Left ventricle myocardium inferior (tissue), 1 donor: ENCODE measurements around the gene MAP4K3. TPM values are rescaled to one million over a fixed set of nuclear protein-coding genes. Genes with fewer than 3 reads are reported as not detected.

Experiments
- DNase-seq: peaks from one replicate; pipeline ENCODE4 v3.0.0-alpha.2; 2020
- H3K27ac ChIP-seq: fragments of 200-600 bp; replicated peaks from 2 replicates; pipeline ENCODE4 v1.8.0; 2021
- H3K27me3 ChIP-seq: fragments of 200-600 bp; 2 replicates; pipeline ENCODE4 v1.8.0; 2021; ENCODE audit warnings: low read depth
- H3K36me3 ChIP-seq: fragments of 200-600 bp; 2 replicates; pipeline ENCODE4 v1.8.0; 2021
- H3K4me1 ChIP-seq: fragments of 200-600 bp; 2 replicates; pipeline ENCODE4 v1.8.0; 2021
- H3K4me3 ChIP-seq: fragments of 200-600 bp; 2 replicates; pipeline ENCODE4 v1.8.0; 2021; ENCODE audit warnings: mild to moderate bottlenecking, moderate library complexity
- H3K9me3 ChIP-seq: fragments of 200-600 bp; replicated peaks from 2 replicates; pipeline ENCODE4 v1.8.0; 2021
- intact Hi-C: fragments of 100-400 bp; cut with micrococcal nuclease; formaldehyde crosslinking; loops from one replicate; pipeline ENCODE4 v1.11.0; 2022
- total RNA-seq: library from RNA; stranded (reverse); fragmentation: NEBNext Ultra II Directional; extraction: Animal tissue kit (Norgen Biotek cat#: 25700); gene quantifications from one replicate; pipeline ENCODE4 v1.2.1, GENCODE V29; 2021
- TF ChIP-seq, protein P1 (sequence below): fragments of 200-600 bp; IDR thresholded peaks from 2 replicates; pipeline ENCODE4 v1.8.0; 2021; ENCODE audit warnings: antibody characterized with exemption, mild to moderate bottlenecking, borderline replicate concordance
- donor health status: DM: no; HTN: yes; CAD: no; lungs with severe emphysema.

The MAP4K3 gene
- total RNA-seq, 1 donor from 2014 or later, result 37.1 TPM

DNA sequence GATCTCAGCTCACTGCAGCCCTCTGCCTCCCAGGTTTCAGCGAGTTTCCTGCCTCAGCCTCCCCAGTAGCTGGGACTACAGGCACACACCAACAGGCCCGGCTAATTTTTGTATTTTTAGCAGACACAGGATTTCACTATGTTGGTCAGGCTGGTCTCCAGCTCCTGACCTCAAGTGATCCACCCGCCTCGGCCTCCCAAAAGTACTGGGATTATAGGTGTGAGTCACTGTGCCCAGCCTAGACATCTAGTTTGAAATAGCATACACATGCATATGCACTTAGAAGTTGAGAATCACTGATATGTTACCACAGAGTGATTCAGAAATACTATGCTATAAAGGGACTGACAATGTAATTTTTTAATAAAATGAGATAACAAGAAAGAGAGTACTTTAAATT, 123.5 kb downstream of the MAP4K3 start:
- no peak overlapping the region for H3K27ac ChIP-seq
- H3K9me3 ChIP-seq, result no peaks in the 10 kb centered on the region
- no peaks in the 10 kb centered on the region for H3K4me1 ChIP-seq
- DNase-seq, result no peak
- H3K27me3 ChIP-seq, result no peaks in the 10 kb centered on the region
- peaks cover 48% of the 10 kb centered on the region for H3K36me3 ChIP-seq
- intact Hi-C loops, result no loop called here
- TF ChIP-seq, protein P1, sequence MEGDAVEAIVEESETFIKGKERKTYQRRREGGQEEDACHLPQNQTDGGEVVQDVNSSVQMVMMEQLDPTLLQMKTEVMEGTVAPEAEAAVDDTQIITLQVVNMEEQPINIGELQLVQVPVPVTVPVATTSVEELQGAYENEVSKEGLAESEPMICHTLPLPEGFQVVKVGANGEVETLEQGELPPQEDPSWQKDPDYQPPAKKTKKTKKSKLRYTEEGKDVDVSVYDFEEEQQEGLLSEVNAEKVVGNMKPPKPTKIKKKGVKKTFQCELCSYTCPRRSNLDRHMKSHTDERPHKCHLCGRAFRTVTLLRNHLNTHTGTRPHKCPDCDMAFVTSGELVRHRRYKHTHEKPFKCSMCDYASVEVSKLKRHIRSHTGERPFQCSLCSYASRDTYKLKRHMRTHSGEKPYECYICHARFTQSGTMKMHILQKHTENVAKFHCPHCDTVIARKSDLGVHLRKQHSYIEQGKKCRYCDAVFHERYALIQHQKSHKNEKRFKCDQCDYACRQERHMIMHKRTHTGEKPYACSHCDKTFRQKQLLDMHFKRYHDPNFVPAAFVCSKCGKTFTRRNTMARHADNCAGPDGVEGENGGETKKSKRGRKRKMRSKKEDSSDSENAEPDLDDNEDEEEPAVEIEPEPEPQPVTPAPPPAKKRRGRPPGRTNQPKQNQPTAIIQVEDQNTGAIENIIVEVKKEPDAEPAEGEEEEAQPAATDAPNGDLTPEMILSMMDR, result no peak
- H3K4me3 ChIP-seq, result no peak overlapping the region

- DNase-seq, result no peak
- Histone ChIP-seq H3K4me1 (no peaks in the 10 kb centered on the region), H3K9me3 (no peaks in the 10 kb centered on the region), H3K36me3 (peaks cover 56% of the 10 kb centered on the region), H3K27ac (no peak overlapping the region), H3K27me3 (no peaks in the 10 kb centered on the region), H3K4me3 (no peak overlapping the region)
- TF ChIP-seq, protein P1, result no peak
- intact Hi-C loops, result no loop called here
Observed at GRCh38 chr2:39311469-39311868, 125.6 kb downstream of the MAP4K3 start.

- H3K9me3 ChIP-seq, result no peaks in the 10 kb centered on the region
- TF ChIP-seq, protein P1, result no peak
- peaks cover 44% of the 10 kb centered on the region for H3K36me3 ChIP-seq
- intact Hi-C loops, result no loop called here
- H3K27me3 ChIP-seq, result no peaks in the 10 kb centered on the region
- no peak overlapping the region for H3K27ac ChIP-seq
- H3K4me3 ChIP-seq, result no peak overlapping the region
- no peaks in the 10 kb centered on the region for H3K4me1 ChIP-seq
- no peak for DNase-seq
Observed at GRCh38 chr2:39308778-39309177, 128.3 kb downstream of the MAP4K3 start.

DNA sequence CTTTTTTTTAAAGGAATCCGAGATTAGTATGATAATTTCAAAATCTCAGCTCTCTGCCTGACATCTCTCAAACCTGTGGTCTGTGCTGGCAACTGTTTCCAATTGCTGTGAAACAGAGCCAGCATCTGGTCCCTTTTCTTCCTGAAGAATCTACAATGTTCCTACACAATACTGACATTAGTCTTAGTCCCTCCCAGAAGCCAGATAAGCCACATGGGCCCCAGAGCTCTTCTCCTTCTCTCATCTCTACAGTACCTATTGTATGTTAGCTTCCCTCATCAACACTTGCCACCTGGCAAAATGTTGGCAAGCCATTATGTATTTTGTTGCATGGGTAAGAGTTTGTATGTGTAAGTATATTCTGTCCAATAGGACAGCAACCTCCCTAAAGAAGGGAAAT, 130.5 kb downstream of the MAP4K3 start:
- H3K36me3 ChIP-seq, result peaks cover 29% of the 10 kb centered on the region
- no peaks in the 10 kb centered on the region for H3K27me3 ChIP-seq
- no peak for DNase-seq
- no peak overlapping the region for H3K27ac ChIP-seq
- intact Hi-C loops, result no loop called here
- peaks cover under 1% of the 10 kb centered on the region for H3K4me1 ChIP-seq
- TF ChIP-seq, protein P1, result no peak
- H3K4me3 ChIP-seq, result no peak overlapping the region
- H3K9me3 ChIP-seq, result no peaks in the 10 kb centered on the region

DNA sequence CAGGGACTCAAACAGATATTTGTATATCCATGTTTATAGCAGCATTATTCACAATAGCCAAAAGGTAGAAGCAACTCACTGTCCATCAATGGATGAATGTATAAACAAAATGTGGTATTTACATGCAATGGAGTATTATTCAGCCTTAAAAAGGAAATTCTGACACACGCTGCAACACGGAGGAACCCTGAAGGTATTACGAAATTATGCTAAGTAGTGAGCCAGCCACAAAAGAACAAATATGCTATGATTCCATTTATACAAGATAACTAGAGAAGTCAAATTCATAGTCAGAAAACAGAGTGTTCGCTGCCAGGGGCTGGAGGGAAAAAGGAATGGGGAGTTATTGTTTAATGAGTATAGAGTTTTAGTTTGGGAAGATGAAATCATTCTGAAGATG, 132.4 kb downstream of the MAP4K3 start:
- Histone ChIP-seq H3K27me3 (no peaks in the 10 kb centered on the region), H3K4me1 (peaks cover 12% of the 10 kb centered on the region), H3K27ac (no peak overlapping the region), H3K4me3 (no peak overlapping the region), H3K9me3 (no peaks in the 10 kb centered on the region), H3K36me3 (peaks cover 18% of the 10 kb centered on the region)
- TF ChIP-seq, protein P1, result no peak
- intact Hi-C loops, result no loop called here
- DNase-seq, result no peak

- H3K27me3 ChIP-seq, result no peaks in the 10 kb centered on the region
- H3K9me3 ChIP-seq, result no peaks in the 10 kb centered on the region
- intact Hi-C loops, result no loop called here
- no peak overlapping the region for H3K4me3 ChIP-seq
- no peak overlapping the region for H3K27ac ChIP-seq
- TF ChIP-seq, protein P1, result no peak
- H3K36me3 ChIP-seq, result peaks cover 21% of the 10 kb centered on the region
- no peak for DNase-seq
- peaks cover 12% of the 10 kb centered on the region for H3K4me1 ChIP-seq
Observed at GRCh38 chr2:39304200-39304599, 132.9 kb downstream of the MAP4K3 start.
